Measurements from ENCODE around the gene KCNN2. TPM values are rescaled to one million over a fixed set of nuclear protein-coding genes. Genes with fewer than 3 reads are reported as not detected.

Gene KCNN2
- total and polyA plus RNA-seq, 2 donors (not counting 3 experiments of a cell fraction or from before 2014, with no cell fraction given), result 0.32 to 1.9 TPM

DNA sequence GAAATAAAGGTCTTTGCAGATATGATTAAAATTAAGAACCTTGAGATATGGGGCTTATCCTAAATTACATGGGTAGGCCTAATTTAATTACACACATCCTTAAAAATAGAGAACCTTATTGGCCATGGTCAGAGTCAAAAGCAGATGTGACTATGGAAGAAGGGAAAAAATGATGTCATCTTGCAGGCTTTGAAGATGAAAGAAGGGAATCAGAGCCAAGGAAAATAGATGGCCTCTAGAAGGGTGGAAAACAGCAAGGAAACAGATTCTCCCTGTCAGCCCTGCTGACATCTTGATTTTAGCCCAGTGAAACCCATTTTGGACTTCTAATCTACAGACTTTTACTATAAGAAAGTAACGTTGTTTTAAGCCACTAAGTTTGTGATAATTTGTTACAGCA, 37.6 kb upstream of the KCNN2 start:
- no TSS peak for BruUV-seq (replicated peaks)
- no peak overlapping the region for H2AFZ ChIP-seq (ENCODE audit: low read depth, low read length)
- ChIA-PET CTCF (interaction anchor here (1.5 kb wide), 1 partner anchor 11 kb away, joined by 3 read pairs; no protein-coding TSS in a partner anchor), POLR2A (no interaction called here)
- dilution Hi-C loops (cut with MboI; ENCODE audit: extremely low pct_ligation_motif_present, low sequenced_read_pairs), result no loop called here
- FAIRE-seq, result no peak
- intact Hi-C loops (cut with micrococcal nuclease), result loop anchor here (2.0 kb wide), 1 partner anchor 37 kb away; no protein-coding TSS in a partner anchor
- DNase-seq (ENCODE audit: low read depth, low spot score), result peak; percentile 55
- H3K27me3 ChIP-seq (ENCODE audit: control insufficient read depth in 2 of 2, insufficient read depth in 2 of 2, low read length in 2 of 2), result no peaks in the 10 kb centered on the region
- H3K79me2 ChIP-seq (ENCODE audit: control insufficient read depth, insufficient read depth, low read length), result no peaks in the 10 kb centered on the region
- TF ChIP-seq FOS (IDR thresholded peaks at IDR 0.05; ENCODE audit: borderline replicate concordance, insufficient read depth, low read length) (no peak), JUN (IDR thresholded peaks at IDR 0.05; ENCODE audit: borderline replicate concordance, insufficient read depth, insufficient read length, low read depth) (no peak), GATA2 (IDR thresholded peaks at IDR 0.05; ENCODE audit: insufficient read depth, insufficient read length, low read depth, low read length) (no peak), POLR2AphosphoS5 (IDR thresholded peaks at IDR 0.05; ENCODE audit: insufficient read depth, low read depth, low read length) (no peak), POLR2A (IDR thresholded peaks at IDR 0.05; ENCODE audit: low read depth, low read length) (no peak), MYC (IDR thresholded peaks at IDR 0.05; ENCODE audit: low read depth, low read length) (no peak), EZH2 (IDR thresholded peaks at IDR 0.05; ENCODE audit: borderline replicate concordance, low read depth, low read length, severe bottlenecking) (no peak)
- TF ChIP-seq, protein P1, sequence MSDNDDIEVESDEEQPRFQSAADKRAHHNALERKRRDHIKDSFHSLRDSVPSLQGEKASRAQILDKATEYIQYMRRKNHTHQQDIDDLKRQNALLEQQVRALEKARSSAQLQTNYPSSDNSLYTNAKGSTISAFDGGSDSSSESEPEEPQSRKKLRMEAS (IDR thresholded peaks at IDR 0.05; ENCODE audit: insufficient read depth, insufficient read length), result no peak
- TF ChIP-seq, protein P2, sequence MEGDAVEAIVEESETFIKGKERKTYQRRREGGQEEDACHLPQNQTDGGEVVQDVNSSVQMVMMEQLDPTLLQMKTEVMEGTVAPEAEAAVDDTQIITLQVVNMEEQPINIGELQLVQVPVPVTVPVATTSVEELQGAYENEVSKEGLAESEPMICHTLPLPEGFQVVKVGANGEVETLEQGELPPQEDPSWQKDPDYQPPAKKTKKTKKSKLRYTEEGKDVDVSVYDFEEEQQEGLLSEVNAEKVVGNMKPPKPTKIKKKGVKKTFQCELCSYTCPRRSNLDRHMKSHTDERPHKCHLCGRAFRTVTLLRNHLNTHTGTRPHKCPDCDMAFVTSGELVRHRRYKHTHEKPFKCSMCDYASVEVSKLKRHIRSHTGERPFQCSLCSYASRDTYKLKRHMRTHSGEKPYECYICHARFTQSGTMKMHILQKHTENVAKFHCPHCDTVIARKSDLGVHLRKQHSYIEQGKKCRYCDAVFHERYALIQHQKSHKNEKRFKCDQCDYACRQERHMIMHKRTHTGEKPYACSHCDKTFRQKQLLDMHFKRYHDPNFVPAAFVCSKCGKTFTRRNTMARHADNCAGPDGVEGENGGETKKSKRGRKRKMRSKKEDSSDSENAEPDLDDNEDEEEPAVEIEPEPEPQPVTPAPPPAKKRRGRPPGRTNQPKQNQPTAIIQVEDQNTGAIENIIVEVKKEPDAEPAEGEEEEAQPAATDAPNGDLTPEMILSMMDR (IDR thresholded peaks at IDR 0.05; ENCODE audit: extremely low read depth in 1 of 2, insufficient read depth in 1 of 2, low read depth in 1 of 2, low read length in 2 of 2), result no peak
- no peak overlapping the region for H3K4me2 ChIP-seq (ENCODE audit: insufficient read depth, low read length)
- H3K9me3 ChIP-seq (replicated peaks; ENCODE audit: control insufficient read depth, insufficient read depth, low read length), result no peaks in the 10 kb centered on the region
- no peak overlapping the region for H3K4me3 ChIP-seq (replicated peaks in 1 of 3; ENCODE audit: insufficient read depth in 1 of 3, low read depth in 1 of 3, low read length in 3 of 3)
- H3K9me1 ChIP-seq (replicated peaks; ENCODE audit: control insufficient read depth, extremely low read depth, insufficient read depth, low read length), result no peaks in the 10 kb centered on the region
- no peak overlapping the region for H3K9ac ChIP-seq (replicated peaks; ENCODE audit: extremely low read depth, insufficient read depth, low read length)
- H3K4me1 ChIP-seq (ENCODE audit: control insufficient read depth, extremely low read depth, insufficient read depth, low read length), result peaks cover 36% of the 10 kb centered on the region
- H3K27ac ChIP-seq (ENCODE audit: insufficient read depth, low read depth, low read length), result peak overlapping the region; percentile 6
- no peaks in the 10 kb centered on the region for H3K36me3 ChIP-seq (ENCODE audit: control insufficient read depth in 2 of 2, extremely low read depth in 1 of 2, insufficient read depth in 2 of 2, low read length in 2 of 2)
- no peaks in the 10 kb centered on the region for H4K20me1 ChIP-seq (replicated peaks; ENCODE audit: control insufficient read depth, extremely low read depth, insufficient read depth, low read length)

Data from endothelial cell of umbilical vein (primary cell).